Activated CD4-positive, alpha-beta T cell treated with anti-CD3 and anti-CD28 coated beads, Interleukin-2, amount 10 ng/mL, durations not matched to agents 7 days and 5 days (primary cell): ENCODE results near the gene TBC1D22A. TPM values are rescaled to one million over a fixed set of nuclear protein-coding genes. Genes with fewer than 3 reads are reported as not detected.

Experiments
- CTCF ChIA-PET: fragments of 350-600 bp; sonication (Branson Sonifier 250); formaldehyde crosslinking; loops from one replicate; lab custom pipeline; 2021; ENCODE audit warnings: antibody characterized with exemption; lab: Charles Lee
- POLR2A ChIA-PET: fragments of 350-600 bp; sonication (Branson Sonifier 250); formaldehyde crosslinking; loops from one replicate; lab custom pipeline; 2021; ENCODE audit warnings: antibody characterized with exemption; lab: Charles Lee
- DNase-seq: peaks from one replicate; pipeline ENCODE4 v3.0.0-alpha.2; 2020
- H3K27ac Mint-ChIP-seq: one replicate; pipeline ENCODE4 v1.8.0; 2021; ENCODE audit warnings: mild to moderate bottlenecking, moderate library complexity, mixed read lengths
- H3K27me3 Mint-ChIP-seq: one replicate; pipeline ENCODE4 v1.8.0; 2021; ENCODE audit warnings: mixed read lengths
- H3K36me3 Mint-ChIP-seq: one replicate; pipeline ENCODE4 v1.8.0; 2021; ENCODE audit warnings: low read depth, mixed read lengths
- H3K4me1 Mint-ChIP-seq: one replicate; pipeline ENCODE4 v1.8.0; 2021; ENCODE audit warnings: mixed read lengths
- H3K4me3 Mint-ChIP-seq: one replicate; pipeline ENCODE4 v1.8.0; 2021; ENCODE audit warnings: mild to moderate bottlenecking, moderate library complexity, mixed read lengths
- H3K9me3 Mint-ChIP-seq: one replicate; pipeline ENCODE4 v1.8.0; 2021; ENCODE audit warnings: mixed read lengths
- total RNA-seq, 2 experiments: library from RNA; stranded (reverse); gene quantifications; one replicate each; pipeline ENCODE4 v1.2.3, GENCODE V29; 2021

The TBC1D22A gene
- total RNA-seq, 2 experiments from 2014 or later = 34.1 to 39.2 TPM

DNA sequence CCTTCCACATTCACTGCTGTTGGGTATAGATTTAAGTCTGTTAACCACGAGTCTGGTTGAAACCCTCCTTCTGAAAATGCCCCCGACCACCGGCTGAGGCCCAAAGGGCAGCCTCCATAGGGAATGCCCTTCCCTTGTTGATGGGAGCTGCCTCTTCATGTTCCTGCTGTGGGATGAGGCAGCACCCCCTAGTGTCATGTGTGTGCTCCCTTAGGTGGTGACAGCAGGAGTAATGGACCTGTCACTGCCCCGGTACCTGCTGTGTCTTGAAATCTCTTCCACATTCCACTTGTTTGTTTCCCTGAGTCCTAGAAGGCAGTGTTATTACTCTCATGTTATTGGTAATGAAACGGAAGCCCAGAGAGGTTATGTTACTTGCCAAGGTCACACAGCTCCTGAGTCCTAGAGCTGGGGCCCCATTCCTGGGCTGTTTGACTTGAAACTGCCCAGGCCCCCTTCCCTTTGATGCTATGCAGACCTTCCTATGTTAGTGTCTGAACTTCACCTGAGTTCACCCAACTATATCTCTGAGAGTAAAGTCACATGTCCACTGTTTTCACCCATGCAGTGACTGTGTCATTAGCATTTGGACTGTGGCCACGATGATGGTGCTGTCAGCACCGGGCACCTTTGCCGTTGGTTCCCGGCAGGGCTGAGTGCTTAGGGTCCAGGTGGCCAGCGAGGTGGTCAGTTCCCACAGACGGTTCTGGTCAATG is 234.3 kb downstream of the TBC1D22A start:
- Mint-ChIP-seq H3K27ac (no peak overlapping the region), H3K36me3 (peaks cover 1% of the 10 kb centered on the region), H3K4me3 (no peak overlapping the region), H3K27me3 (no peaks in the 10 kb centered on the region), H3K4me1 (peaks cover 16% of the 10 kb centered on the region), H3K9me3 (no peaks in the 10 kb centered on the region)
- ChIA-PET CTCF (no interaction called here), POLR2A (interaction anchor here (0.6 kb wide), 1 partner anchor 85 kb away, joined by 3 read pairs; no protein-coding TSS in a partner anchor)
- DNase-seq = no peak

GRCh38 chr22:46997311-46997970 is 235.0 kb downstream of the TBC1D22A start:
- no peak for DNase-seq
- no peak overlapping the region for H3K27ac Mint-ChIP-seq
- H3K27me3 Mint-ChIP-seq = no peaks in the 10 kb centered on the region
- CTCF ChIA-PET = no interaction called here
- H3K36me3 Mint-ChIP-seq = peaks cover 1% of the 10 kb centered on the region
- peaks cover 16% of the 10 kb centered on the region for H3K4me1 Mint-ChIP-seq
- H3K4me3 Mint-ChIP-seq = no peak overlapping the region
- H3K9me3 Mint-ChIP-seq = no peaks in the 10 kb centered on the region
- POLR2A ChIA-PET = interaction anchor here (0.6 kb wide), 1 partner anchor 86 kb away, joined by 3 read pairs; no protein-coding TSS in a partner anchor

DNA sequence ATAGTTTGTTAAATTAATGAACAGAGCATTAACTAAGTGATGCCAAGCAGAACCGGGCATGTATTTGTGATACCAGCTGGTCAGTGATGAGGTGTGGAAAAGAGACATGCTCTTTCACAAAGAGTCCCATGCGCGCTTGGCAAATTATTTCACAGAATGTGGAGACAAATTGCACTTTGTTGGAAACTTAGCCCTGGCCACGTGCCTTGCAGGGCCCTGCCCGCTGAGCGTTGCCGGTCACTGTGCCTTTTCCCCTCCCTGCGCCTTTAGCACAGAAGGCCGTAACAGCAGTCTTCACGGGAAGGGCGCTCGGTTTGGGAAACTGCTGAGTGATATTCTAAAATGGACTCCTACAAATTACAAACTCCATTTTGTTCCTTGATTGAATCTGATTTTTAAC is 235.9 kb downstream of the TBC1D22A start:
- H3K4me3 Mint-ChIP-seq = no peak overlapping the region
- H3K36me3 Mint-ChIP-seq = peaks cover 1% of the 10 kb centered on the region
- peaks cover 16% of the 10 kb centered on the region for H3K4me1 Mint-ChIP-seq
- ChIA-PET CTCF (no interaction called here), POLR2A (no interaction called here)
- H3K27ac Mint-ChIP-seq = no peak overlapping the region
- DNase-seq = no peak
- H3K27me3 Mint-ChIP-seq = no peaks in the 10 kb centered on the region
- no peaks in the 10 kb centered on the region for H3K9me3 Mint-ChIP-seq

DNA sequence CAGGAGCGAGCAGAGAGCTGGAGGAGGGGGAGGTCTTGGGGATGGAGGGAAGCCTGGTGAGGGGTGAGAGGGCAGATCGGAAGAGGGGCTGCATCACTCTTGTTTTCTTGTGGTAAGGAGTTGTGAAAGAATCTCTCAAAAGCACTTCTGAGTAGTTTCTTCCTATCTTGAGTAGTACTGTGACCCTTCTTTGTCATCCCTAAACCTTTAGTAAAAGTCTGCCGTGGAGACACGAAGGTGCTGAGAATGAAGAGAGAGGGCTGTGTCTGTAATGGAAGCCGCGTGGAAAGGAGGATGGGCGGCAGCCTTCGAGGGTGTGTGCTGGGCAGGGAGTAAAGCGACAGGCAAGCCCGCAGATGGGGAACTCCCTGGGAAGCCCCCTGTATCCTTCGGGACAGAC is 237.8 kb downstream of the TBC1D22A start:
- CTCF ChIA-PET = no interaction called here
- no peaks in the 10 kb centered on the region for H3K9me3 Mint-ChIP-seq
- no peak overlapping the region for H3K4me3 Mint-ChIP-seq
- DNase-seq = no peak
- H3K36me3 Mint-ChIP-seq = peaks cover 1% of the 10 kb centered on the region
- H3K4me1 Mint-ChIP-seq = peaks cover 16% of the 10 kb centered on the region
- POLR2A ChIA-PET = no interaction called here
- H3K27ac Mint-ChIP-seq = no peak overlapping the region
- H3K27me3 Mint-ChIP-seq = no peaks in the 10 kb centered on the region

GRCh38 chr22:47000888-47001287 is 238.4 kb downstream of the TBC1D22A start:
- H3K36me3 Mint-ChIP-seq = peaks cover 1% of the 10 kb centered on the region
- peaks cover 16% of the 10 kb centered on the region for H3K4me1 Mint-ChIP-seq
- H3K4me3 Mint-ChIP-seq = no peak overlapping the region
- POLR2A ChIA-PET = no interaction called here
- no peaks in the 10 kb centered on the region for H3K27me3 Mint-ChIP-seq
- no peaks in the 10 kb centered on the region for H3K9me3 Mint-ChIP-seq
- CTCF ChIA-PET = interaction anchor here (0.7 kb wide), 1 partner anchor 84 kb away, joined by 3 read pairs; no protein-coding TSS in a partner anchor
- DNase-seq = no peak
- peak overlapping the region; percentile 43 for H3K27ac Mint-ChIP-seq

DNA sequence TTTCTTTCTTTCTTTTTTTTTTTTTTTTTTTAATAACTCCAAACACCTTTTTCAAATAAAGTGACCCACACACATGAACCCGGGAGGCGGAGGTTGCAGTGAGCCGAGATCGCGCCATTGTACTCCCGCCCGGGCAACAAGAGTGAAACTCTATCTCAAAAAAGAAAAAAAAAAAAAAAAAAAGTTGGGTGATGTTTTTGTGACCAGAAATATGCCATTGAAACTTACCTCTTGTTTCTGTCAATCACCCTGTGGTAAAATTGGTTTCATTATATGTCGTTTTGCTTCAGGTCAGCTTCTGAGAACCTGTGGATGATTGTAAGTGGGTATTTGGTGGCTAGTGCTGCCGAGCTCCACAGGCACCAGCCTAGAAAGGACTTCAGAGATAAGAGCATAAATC is 238.8 kb downstream of the TBC1D22A start:
- Mint-ChIP-seq H3K4me1 (peaks cover 16% of the 10 kb centered on the region), H3K27ac (no peak overlapping the region), H3K9me3 (no peaks in the 10 kb centered on the region), H3K36me3 (peaks cover 1% of the 10 kb centered on the region), H3K4me3 (no peak overlapping the region), H3K27me3 (no peaks in the 10 kb centered on the region)
- ChIA-PET POLR2A (interaction anchor here (0.7 kb wide), 1 partner anchor 19 kb away, joined by 12 read pairs; no protein-coding TSS in a partner anchor), CTCF (interaction anchor here (0.7 kb wide), 1 partner anchor 84 kb away, joined by 3 read pairs; no protein-coding TSS in a partner anchor)
- DNase-seq = no peak

GRCh38 chr22:47002692-47003091 is 240.2 kb downstream of the TBC1D22A start:
- no peak for DNase-seq
- Mint-ChIP-seq H3K4me1 (peaks cover 16% of the 10 kb centered on the region), H3K27me3 (no peaks in the 10 kb centered on the region), H3K9me3 (no peaks in the 10 kb centered on the region), H3K4me3 (no peak overlapping the region), H3K27ac (no peak overlapping the region), H3K36me3 (peaks cover 4% of the 10 kb centered on the region)
- CTCF ChIA-PET = interaction anchor here (0.6 kb wide), 1 partner anchor 202 kb away, joined by 3 read pairs; no protein-coding TSS in a partner anchor
- POLR2A ChIA-PET = no interaction called here

DNA sequence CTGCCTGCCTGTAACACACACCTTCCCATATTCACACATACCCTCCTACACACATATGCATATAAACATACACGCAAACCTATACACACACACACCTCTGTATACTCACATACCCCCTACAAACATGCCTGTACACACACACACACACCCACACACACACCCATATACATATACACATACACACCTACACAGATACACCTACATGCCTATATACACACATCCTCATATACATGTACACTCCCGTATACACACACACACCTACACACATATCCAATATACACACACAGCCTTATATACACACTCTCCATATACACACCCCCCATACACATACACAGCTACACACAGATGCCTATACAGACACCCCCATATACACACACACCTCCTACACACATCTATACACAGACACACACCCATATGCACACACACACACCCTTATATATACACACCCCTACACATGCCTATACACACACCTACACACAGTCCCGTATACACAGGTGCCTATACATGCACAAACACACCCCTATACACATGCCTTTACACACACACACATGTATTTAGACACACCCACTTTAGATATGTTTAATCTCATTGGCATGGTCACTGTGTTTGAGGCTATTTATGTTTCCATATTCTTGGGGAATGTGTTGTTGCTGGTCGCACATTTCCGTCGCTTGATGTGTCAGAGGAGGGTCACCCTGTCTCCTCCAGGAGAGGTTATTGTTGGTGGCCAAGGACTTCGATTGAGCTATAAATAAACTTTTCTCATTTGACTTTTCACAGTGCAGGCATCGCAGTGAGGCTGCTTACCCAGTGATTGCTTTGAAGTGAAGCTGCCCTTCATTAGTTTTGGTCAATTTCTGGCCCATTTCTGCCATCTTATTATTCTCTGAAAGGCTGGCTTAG is 243.3 kb downstream of the TBC1D22A start:
- peaks cover 3% of the 10 kb centered on the region for H3K4me1 Mint-ChIP-seq
- peaks cover 4% of the 10 kb centered on the region for H3K36me3 Mint-ChIP-seq
- DNase-seq = no peak
- H3K9me3 Mint-ChIP-seq = no peaks in the 10 kb centered on the region
- ChIA-PET POLR2A (no interaction called here), CTCF (no interaction called here)
- H3K4me3 Mint-ChIP-seq = no peak overlapping the region
- no peak overlapping the region for H3K27ac Mint-ChIP-seq
- no peaks in the 10 kb centered on the region for H3K27me3 Mint-ChIP-seq

GRCh38 chr22:47006433-47006832 is 244.0 kb downstream of the TBC1D22A start:
- no peaks in the 10 kb centered on the region for H3K9me3 Mint-ChIP-seq
- ChIA-PET CTCF (no interaction called here), POLR2A (no interaction called here)
- DNase-seq = no peak
- H3K27me3 Mint-ChIP-seq = no peaks in the 10 kb centered on the region
- no peak overlapping the region for H3K4me3 Mint-ChIP-seq
- H3K4me1 Mint-ChIP-seq = no peaks in the 10 kb centered on the region
- H3K36me3 Mint-ChIP-seq = peaks cover 4% of the 10 kb centered on the region
- H3K27ac Mint-ChIP-seq = no peak overlapping the region

DNA sequence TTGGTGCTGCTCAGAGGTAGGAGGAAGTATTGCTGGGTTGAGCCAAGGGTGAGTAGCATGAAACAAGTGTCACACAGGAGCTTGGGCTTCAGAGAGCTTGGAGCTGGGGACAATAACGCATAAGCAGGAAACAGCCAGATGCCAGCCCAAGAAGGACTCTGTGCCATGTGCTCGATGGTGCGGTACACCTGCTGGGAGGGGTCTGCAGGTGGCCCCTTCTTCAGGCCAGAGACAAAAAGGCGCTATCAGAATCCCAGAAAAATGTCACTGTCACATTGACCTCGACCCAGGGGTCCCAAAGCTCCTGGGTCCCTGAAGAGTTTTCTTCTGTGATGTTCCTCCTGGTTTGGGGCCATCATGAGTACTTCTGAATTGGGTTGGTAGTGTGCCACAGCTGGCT is 244.4 kb downstream of the TBC1D22A start:
- peaks cover 4% of the 10 kb centered on the region for H3K36me3 Mint-ChIP-seq
- no peaks in the 10 kb centered on the region for H3K4me1 Mint-ChIP-seq
- ChIA-PET POLR2A (no interaction called here), CTCF (no interaction called here)
- H3K4me3 Mint-ChIP-seq = no peak overlapping the region
- DNase-seq = no peak
- H3K27me3 Mint-ChIP-seq = no peaks in the 10 kb centered on the region
- H3K27ac Mint-ChIP-seq = no peak overlapping the region
- no peaks in the 10 kb centered on the region for H3K9me3 Mint-ChIP-seq

DNA sequence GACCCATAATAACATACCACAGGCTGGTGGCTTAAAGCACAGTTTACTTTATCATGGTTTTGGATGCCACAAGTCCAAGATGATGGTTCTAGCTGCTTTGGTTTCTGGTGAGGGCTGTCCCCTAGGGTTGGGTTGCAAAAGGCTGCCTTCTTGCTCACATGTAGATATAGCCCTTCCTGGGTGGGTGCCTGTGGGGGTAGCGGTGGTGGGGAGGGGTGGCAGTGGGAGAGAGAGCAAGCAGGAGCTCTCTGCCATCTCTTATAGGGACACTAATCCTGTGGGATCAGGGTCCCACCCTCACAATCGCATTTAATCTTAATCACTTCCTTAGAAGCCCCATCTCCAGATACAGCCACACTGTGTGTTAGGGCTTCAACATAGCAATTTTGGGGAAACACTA is 245.0 kb downstream of the TBC1D22A start:
- DNase-seq = no peak
- peaks cover 4% of the 10 kb centered on the region for H3K36me3 Mint-ChIP-seq
- H3K9me3 Mint-ChIP-seq = no peaks in the 10 kb centered on the region
- ChIA-PET CTCF (no interaction called here), POLR2A (no interaction called here)
- no peak overlapping the region for H3K4me3 Mint-ChIP-seq
- H3K4me1 Mint-ChIP-seq = no peaks in the 10 kb centered on the region
- H3K27me3 Mint-ChIP-seq = no peaks in the 10 kb centered on the region
- no peak overlapping the region for H3K27ac Mint-ChIP-seq

DNA sequence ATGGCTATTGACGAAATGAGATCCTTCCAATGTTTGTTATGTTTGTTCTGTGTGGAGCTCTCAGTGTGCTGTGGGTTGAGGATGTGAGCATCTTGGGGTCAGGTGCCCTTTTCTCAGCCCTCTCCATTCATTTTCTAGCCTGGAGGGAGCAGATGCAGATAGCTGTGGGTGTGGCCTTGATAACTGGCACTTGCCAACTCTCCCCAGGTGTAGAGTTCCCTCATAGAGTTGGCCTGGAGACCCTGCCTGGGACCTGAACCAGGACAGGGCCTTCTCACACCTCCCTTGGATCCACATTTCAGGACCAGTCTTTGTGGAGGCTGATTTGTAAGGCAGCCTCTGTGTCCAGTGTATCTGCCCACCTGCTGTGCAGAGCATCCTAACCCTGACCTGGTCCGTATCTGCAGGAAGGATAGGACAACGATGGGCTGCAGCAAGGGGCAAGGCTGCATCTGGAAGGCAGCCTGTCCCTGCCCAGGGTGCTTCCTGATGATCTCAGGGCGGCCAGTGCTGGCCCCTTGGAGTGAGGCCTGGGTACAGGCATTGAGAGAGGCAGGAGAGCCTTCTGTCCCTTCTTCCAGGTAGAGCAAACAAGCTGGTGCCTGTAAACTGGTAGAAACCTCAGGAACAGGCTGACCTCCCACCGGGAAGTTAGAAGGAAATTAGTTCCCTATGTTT is 245.9 kb downstream of the TBC1D22A start:
- ChIA-PET POLR2A (no interaction called here), CTCF (no interaction called here)
- Mint-ChIP-seq H3K27me3 (no peaks in the 10 kb centered on the region), H3K9me3 (no peaks in the 10 kb centered on the region), H3K4me1 (no peaks in the 10 kb centered on the region), H3K4me3 (no peak overlapping the region), H3K27ac (no peak overlapping the region), H3K36me3 (peaks cover 4% of the 10 kb centered on the region)
- DNase-seq = no peak
